ENCODE data around the gene HTR3A. TPM values are rescaled to one million over a fixed set of nuclear protein-coding genes. Genes with fewer than 3 reads are reported as not detected.

HTR3A gene
- total RNA-seq, 2 experiments from 2014 or later, result not detected

DNA sequence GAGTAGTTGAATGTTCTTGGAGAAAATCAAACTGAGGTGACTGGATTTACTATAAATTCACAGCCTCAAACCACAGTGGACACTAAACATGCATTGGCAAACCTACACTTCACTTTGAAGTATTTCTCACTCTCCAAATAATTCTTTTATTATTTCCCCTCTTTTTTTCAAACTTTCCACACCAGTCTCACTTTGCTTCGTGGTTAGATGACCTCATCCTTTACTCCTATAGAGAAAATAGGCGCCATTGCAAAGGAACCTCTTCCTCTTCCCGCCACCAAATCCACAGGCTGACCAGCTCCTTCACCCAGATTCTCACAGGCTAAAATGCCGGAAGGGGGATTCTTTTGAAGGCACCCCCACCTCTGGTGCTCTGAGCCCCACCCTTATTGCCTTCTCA, 33.4 kb downstream of the HTR3A start:
- no peak overlapping the region for H3K27ac Mint-ChIP-seq
- Histone ChIP-seq H3K36me3 (ENCODE audit: insufficient read depth, low read length) (no peaks in the 10 kb centered on the region), H3K4me1 (ENCODE audit: insufficient read depth, low read length) (no peaks in the 10 kb centered on the region), H3K9me3 (ENCODE audit: control insufficient read depth in 1 of 2, insufficient read depth in 1 of 2, low read length in 2 of 2) (no peaks in the 10 kb centered on the region), H3K27ac (ENCODE audit: low read depth in 1 of 2, low read length in 2 of 2) (no peak overlapping the region), H3K4me3 (ENCODE audit: low read length) (no peak overlapping the region), H3K27me3 (ENCODE audit: control insufficient read depth in 1 of 2, insufficient read depth in 2 of 2, low read length in 2 of 2) (no peaks in the 10 kb centered on the region)
- no peaks in the 10 kb centered on the region for H3K9me3 Mint-ChIP-seq
- ChIA-PET POLR2A (no interaction called here), CTCF (no interaction called here)
- ATAC-seq (ENCODE audit: poor library complexity), result no peak
- no peak for DNase-seq
- TF ChIP-seq, protein P1, sequence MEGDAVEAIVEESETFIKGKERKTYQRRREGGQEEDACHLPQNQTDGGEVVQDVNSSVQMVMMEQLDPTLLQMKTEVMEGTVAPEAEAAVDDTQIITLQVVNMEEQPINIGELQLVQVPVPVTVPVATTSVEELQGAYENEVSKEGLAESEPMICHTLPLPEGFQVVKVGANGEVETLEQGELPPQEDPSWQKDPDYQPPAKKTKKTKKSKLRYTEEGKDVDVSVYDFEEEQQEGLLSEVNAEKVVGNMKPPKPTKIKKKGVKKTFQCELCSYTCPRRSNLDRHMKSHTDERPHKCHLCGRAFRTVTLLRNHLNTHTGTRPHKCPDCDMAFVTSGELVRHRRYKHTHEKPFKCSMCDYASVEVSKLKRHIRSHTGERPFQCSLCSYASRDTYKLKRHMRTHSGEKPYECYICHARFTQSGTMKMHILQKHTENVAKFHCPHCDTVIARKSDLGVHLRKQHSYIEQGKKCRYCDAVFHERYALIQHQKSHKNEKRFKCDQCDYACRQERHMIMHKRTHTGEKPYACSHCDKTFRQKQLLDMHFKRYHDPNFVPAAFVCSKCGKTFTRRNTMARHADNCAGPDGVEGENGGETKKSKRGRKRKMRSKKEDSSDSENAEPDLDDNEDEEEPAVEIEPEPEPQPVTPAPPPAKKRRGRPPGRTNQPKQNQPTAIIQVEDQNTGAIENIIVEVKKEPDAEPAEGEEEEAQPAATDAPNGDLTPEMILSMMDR (IDR thresholded peaks at IDR 0.05), result no peak
- H3K27me3 Mint-ChIP-seq, result no peaks in the 10 kb centered on the region
- H3K36me3 Mint-ChIP-seq (ENCODE audit: low read depth), result no peaks in the 10 kb centered on the region
- H3K4me3 Mint-ChIP-seq, result no peak overlapping the region
- H3K4me1 Mint-ChIP-seq (ENCODE audit: low read depth), result no peaks in the 10 kb centered on the region
- intact Hi-C loops (cut with DNase I, micrococcal nuclease), result no loop called here

DNA sequence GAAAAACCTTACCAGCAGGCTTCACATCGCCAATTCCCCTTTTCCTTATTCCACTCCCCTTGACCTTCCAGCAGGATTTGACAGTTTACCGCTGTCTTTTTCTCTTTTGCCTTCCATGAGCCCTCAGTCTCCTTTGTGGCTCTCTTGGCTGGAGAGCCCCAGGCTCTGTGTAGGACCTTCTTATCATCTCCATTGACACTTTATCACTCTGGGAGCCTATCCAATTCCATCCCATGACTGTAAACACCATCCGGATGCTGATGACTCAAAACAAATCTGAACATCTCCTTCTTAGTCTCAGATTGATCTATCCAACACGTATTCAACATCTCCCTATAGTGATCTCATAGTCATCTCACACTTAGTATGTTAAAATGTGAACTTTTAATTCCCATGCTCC, 36.0 kb downstream of the HTR3A start:
- no peak overlapping the region for H3K27ac Mint-ChIP-seq
- H3K36me3 Mint-ChIP-seq (ENCODE audit: low read depth), result no peaks in the 10 kb centered on the region
- DNase-seq, result no peak
- H3K4me1 Mint-ChIP-seq (ENCODE audit: low read depth), result no peaks in the 10 kb centered on the region
- no peak overlapping the region for H3K4me3 Mint-ChIP-seq
- H3K27ac ChIP-seq (ENCODE audit: low read depth in 1 of 2, low read length in 2 of 2), result no peak overlapping the region
- ChIA-PET POLR2A (no interaction called here), CTCF (no interaction called here)
- no peaks in the 10 kb centered on the region for H3K9me3 ChIP-seq (ENCODE audit: control insufficient read depth in 1 of 2, insufficient read depth in 1 of 2, low read length in 2 of 2)
- no peaks in the 10 kb centered on the region for H3K27me3 Mint-ChIP-seq
- intact Hi-C loops (cut with DNase I, micrococcal nuclease), result no loop called here
- ATAC-seq (ENCODE audit: poor library complexity), result no peak
- H3K36me3 ChIP-seq (ENCODE audit: insufficient read depth, low read length), result no peaks in the 10 kb centered on the region
- no peak overlapping the region for H3K4me3 ChIP-seq (ENCODE audit: low read length)
- H3K4me1 ChIP-seq (ENCODE audit: insufficient read depth, low read length), result no peaks in the 10 kb centered on the region
- H3K27me3 ChIP-seq (ENCODE audit: control insufficient read depth in 1 of 2, insufficient read depth in 2 of 2, low read length in 2 of 2), result no peaks in the 10 kb centered on the region
- TF ChIP-seq, protein P1 (IDR thresholded peaks at IDR 0.05), result no peak
- H3K9me3 Mint-ChIP-seq, result no peaks in the 10 kb centered on the region

DNA sequence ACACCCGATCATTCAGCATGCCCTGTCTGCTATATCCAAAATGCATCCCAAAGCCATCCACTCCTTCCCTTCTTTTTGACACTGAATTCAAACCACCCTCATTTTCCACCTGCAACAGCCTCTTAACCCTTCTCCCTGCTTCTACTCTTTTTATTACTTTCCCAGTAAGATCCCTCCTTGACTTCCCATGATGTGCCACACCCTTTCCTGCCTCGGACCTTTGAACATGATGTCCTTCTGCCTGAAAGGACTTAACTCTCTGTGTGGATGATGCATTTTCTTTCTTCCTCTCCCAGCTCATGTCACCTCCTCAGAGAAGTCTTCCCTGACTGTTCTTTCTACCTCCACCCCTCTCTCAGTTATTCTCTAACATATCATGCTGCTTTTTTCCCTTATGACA, 36.5 kb downstream of the HTR3A start:
- no peak overlapping the region for H3K27ac Mint-ChIP-seq
- H3K4me1 ChIP-seq (ENCODE audit: insufficient read depth, low read length), result no peaks in the 10 kb centered on the region
- no peak for DNase-seq
- H3K27me3 Mint-ChIP-seq, result no peaks in the 10 kb centered on the region
- no peaks in the 10 kb centered on the region for H3K9me3 ChIP-seq (ENCODE audit: control insufficient read depth in 1 of 2, insufficient read depth in 1 of 2, low read length in 2 of 2)
- no peak overlapping the region for H3K4me3 ChIP-seq (ENCODE audit: low read length)
- no peaks in the 10 kb centered on the region for H3K9me3 Mint-ChIP-seq
- ATAC-seq (ENCODE audit: poor library complexity), result no peak
- H3K4me1 Mint-ChIP-seq (ENCODE audit: low read depth), result no peaks in the 10 kb centered on the region
- POLR2A ChIA-PET, result no interaction called here
- no peak overlapping the region for H3K27ac ChIP-seq (ENCODE audit: low read depth in 1 of 2, low read length in 2 of 2)
- intact Hi-C loops (cut with DNase I, micrococcal nuclease), result no loop called here
- CTCF ChIA-PET, result no interaction called here
- TF ChIP-seq, protein P1 (IDR thresholded peaks at IDR 0.05), result no peak
- no peaks in the 10 kb centered on the region for H3K36me3 Mint-ChIP-seq (ENCODE audit: low read depth)
- H3K27me3 ChIP-seq (ENCODE audit: control insufficient read depth in 1 of 2, insufficient read depth in 2 of 2, low read length in 2 of 2), result no peaks in the 10 kb centered on the region
- no peak overlapping the region for H3K4me3 Mint-ChIP-seq
- no peaks in the 10 kb centered on the region for H3K36me3 ChIP-seq (ENCODE audit: insufficient read depth, low read length)
